ENCODE measurements around the gene SMIM22.

The SMIM22 gene

GRCh38 chr16:4801962-4802658 lies 6.9 kb downstream of the SMIM22 start, which contains the start of gene ROGDI:
TSS of gene ROGDI (minus strand) at chr16:4802633. CDS start at chr16:4802571, 62 bp downstream.
- in situ Hi-C loops (cut with HindIII; ENCODE audit: low pct_unique_long_range_greater_than_20kb, low sequenced_read_pairs): no loop called here
- no peak for TF ChIP-seq JUND (IDR thresholded peaks at IDR 0.05; ENCODE audit: low read depth)
- DNase-seq (ENCODE audit: low read depth in 1 of 2, low spot score in 1 of 2): peak; percentile 83 to 96

GRCh38 chr16:4802659-4803287 lies 7.6 kb downstream of the SMIM22 start:
- in situ Hi-C loops (cut with HindIII; ENCODE audit: low pct_unique_long_range_greater_than_20kb, low sequenced_read_pairs): no loop called here
- TF ChIP-seq JUND (IDR thresholded peaks at IDR 0.05; ENCODE audit: low read depth): no peak
- peak; percentile 96 for DNase-seq (ENCODE audit: low read depth in 1 of 2, low spot score in 1 of 2)

- DNase-seq (ENCODE audit: low read depth in 1 of 2, low spot score in 1 of 2): no peak
- in situ Hi-C loops (cut with HindIII; ENCODE audit: low pct_unique_long_range_greater_than_20kb, low sequenced_read_pairs): no loop called here
- no peak for TF ChIP-seq JUND (IDR thresholded peaks at IDR 0.05; ENCODE audit: low read depth)
Observed at GRCh38 chr16:4803401-4803844, 8.3 kb downstream of the SMIM22 start.

GRCh38 chr16:4803898-4804762 lies 9.0 kb downstream of the SMIM22 start:
- no peak for DNase-seq (ENCODE audit: low read depth in 1 of 2, low spot score in 1 of 2)
- TF ChIP-seq JUND (IDR thresholded peaks at IDR 0.05; ENCODE audit: low read depth): no peak
- in situ Hi-C loops (cut with HindIII; ENCODE audit: low pct_unique_long_range_greater_than_20kb, low sequenced_read_pairs): no loop called here

- TF ChIP-seq JUND (IDR thresholded peaks at IDR 0.05; ENCODE audit: low read depth): no peak
- no peak for DNase-seq (ENCODE audit: low read depth in 1 of 2, low spot score in 1 of 2)
- in situ Hi-C loops (cut with HindIII; ENCODE audit: low pct_unique_long_range_greater_than_20kb, low sequenced_read_pairs): no loop called here
Observed at GRCh38 chr16:4805231-4805630, 10.1 kb downstream of the SMIM22 start.

GRCh38 chr16:4806280-4806679 lies 11.1 kb downstream of the SMIM22 start:
- DNase-seq (ENCODE audit: low read depth in 1 of 2, low spot score in 1 of 2): no peak
- in situ Hi-C loops (cut with HindIII; ENCODE audit: low pct_unique_long_range_greater_than_20kb, low sequenced_read_pairs): no loop called here
- TF ChIP-seq JUND (IDR thresholded peaks at IDR 0.05; ENCODE audit: low read depth): no peak

- no peak for DNase-seq (ENCODE audit: low read depth in 1 of 2, low spot score in 1 of 2)
- TF ChIP-seq JUND (IDR thresholded peaks at IDR 0.05; ENCODE audit: low read depth): no peak
- in situ Hi-C loops (cut with HindIII; ENCODE audit: low pct_unique_long_range_greater_than_20kb, low sequenced_read_pairs): no loop called here
Observed at GRCh38 chr16:4811242-4811641, 16.1 kb downstream of the SMIM22 start.

GRCh38 chr16:4811773-4812172 lies 16.6 kb downstream of the SMIM22 start:
- in situ Hi-C loops (cut with HindIII; ENCODE audit: low pct_unique_long_range_greater_than_20kb, low sequenced_read_pairs): no loop called here
- DNase-seq (ENCODE audit: low read depth in 1 of 2, low spot score in 1 of 2): no peak
- no peak for TF ChIP-seq JUND (IDR thresholded peaks at IDR 0.05; ENCODE audit: low read depth)

- no peak for TF ChIP-seq JUND (IDR thresholded peaks at IDR 0.05; ENCODE audit: low read depth)
- in situ Hi-C loops (cut with HindIII; ENCODE audit: low pct_unique_long_range_greater_than_20kb, low sequenced_read_pairs): no loop called here
Observed at GRCh38 chr16:4813251-4814003, 18.3 kb downstream of the SMIM22 start.

GRCh38 chr16:4814046-4814445 lies 18.9 kb downstream of the SMIM22 start:
- in situ Hi-C loops (cut with HindIII; ENCODE audit: low pct_unique_long_range_greater_than_20kb, low sequenced_read_pairs): no loop called here
- TF ChIP-seq JUND (IDR thresholded peaks at IDR 0.05; ENCODE audit: low read depth): no peak
- DNase-seq (ENCODE audit: low read depth in 1 of 2, low spot score in 1 of 2): no peak

More at GRCh38 chr16:4813251-4814003, 18.3 kb downstream of the SMIM22 start:
- no peak for DNase-seq (ENCODE audit: low read depth in 1 of 2, low spot score in 1 of 2)

GRCh38 chr16:4814542-4815173 lies 19.5 kb downstream of the SMIM22 start:
- TF ChIP-seq JUND (IDR thresholded peaks at IDR 0.05; ENCODE audit: low read depth): no peak
- in situ Hi-C loops (cut with HindIII; ENCODE audit: low pct_unique_long_range_greater_than_20kb, low sequenced_read_pairs): no loop called here
- DNase-seq (ENCODE audit: low read depth in 1 of 2, low spot score in 1 of 2): no peak

- no peak for TF ChIP-seq JUND (IDR thresholded peaks at IDR 0.05; ENCODE audit: low read depth)
- in situ Hi-C loops (cut with HindIII; ENCODE audit: low pct_unique_long_range_greater_than_20kb, low sequenced_read_pairs): no loop called here
- no peak for DNase-seq (ENCODE audit: low read depth in 1 of 2, low spot score in 1 of 2)
Observed at GRCh38 chr16:4820652-4821051, 25.5 kb downstream of the SMIM22 start.
